HUDEP-2 (cell line): ENCODE results near the gene PGPEP1.
"Not testable (repeated sequence)": the region's sequence is repeated elsewhere in the genome, so short reads cannot be mapped to it uniquely, and the experiment has no call there.

Experiments used
- DNase-seq, 76 experiments: peaks; one replicate each; lab custom pipeline; 2025; ENCODE audit not compliant: unreplicated experiment in 76 of 76; lab: John Stamatoyannopoulos, UW

PGPEP1 gene

DNA sequence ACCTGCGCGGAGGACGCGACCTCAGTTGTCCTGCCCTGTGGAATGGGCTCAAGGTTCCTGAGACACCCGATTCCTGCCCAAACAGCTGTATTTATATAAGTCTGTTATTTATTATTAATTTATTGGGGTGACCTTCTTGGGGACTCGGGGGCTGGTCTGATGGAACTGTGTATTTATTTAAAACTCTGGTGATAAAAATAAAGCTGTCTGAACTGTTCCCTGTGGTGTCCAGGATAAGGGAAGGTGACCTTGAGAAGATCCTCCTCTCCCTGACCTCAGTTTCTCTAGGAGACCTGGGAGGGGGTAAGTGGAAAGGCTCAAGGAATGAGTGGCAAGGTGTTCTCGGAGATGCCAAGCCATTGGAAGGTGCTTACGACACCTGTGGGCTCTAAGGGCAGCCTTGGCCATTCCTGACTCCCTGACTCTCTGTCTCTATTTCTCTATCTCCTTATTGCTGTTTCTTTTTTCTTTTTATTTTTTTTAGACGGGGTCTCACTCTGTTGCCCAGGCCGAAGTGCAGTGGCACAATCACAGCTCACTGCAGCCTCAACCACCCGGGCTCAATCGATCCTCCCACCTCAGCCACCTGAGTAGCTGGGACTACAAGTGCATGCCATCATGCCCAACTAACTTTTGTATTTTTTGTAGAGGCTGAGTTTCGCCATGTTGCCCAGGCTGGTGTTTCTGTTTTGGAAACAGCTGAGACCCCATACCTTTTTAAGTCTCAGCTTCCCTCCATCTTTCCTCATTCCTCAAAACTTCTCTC lies 48.7 kb downstream of the PGPEP1 start:
- peak in 4 of 76 experiments; percentile 53 to 77 (median 63) for DNase-seq

GRCh38 chr19:18389726-18390064 lies 49.3 kb downstream of the PGPEP1 start:
- peak in 4 of 76 experiments; percentile 50 to 85 (median 69) for DNase-seq

- peak in 16 of 76 experiments; percentile 14 to 92 (median 62) for DNase-seq
Observed at GRCh38 chr19:18390065-18390907, 49.9 kb downstream of the PGPEP1 start.

DNA sequence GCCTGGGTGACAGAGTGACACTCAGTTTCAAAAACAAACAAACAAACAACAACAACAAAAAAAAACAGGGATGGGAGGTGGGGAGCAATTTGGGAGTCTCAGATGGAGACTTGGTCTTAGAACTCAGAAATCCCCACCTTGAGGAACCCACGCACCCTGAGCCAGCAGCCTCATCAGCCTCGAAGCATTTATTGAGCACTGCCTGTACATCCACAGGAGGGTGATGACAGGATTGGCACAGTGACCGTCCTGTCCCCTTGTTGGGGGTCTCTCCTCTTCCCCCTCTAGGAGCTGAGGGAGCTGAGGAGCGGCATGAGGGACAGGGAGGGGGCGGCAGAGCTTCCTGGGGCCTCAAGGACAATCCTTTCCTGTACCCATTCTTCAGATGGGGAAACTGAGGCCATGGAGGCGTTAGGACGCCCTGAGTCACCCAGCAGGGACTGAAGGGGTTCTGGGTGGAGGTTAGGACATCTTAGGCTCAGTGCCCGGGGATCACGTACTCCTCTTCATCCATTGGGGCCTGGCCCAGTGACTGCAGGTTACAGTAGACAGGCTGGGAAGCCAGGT lies 51.2 kb downstream of the PGPEP1 start:
- DNase-seq: no peak

DNA sequence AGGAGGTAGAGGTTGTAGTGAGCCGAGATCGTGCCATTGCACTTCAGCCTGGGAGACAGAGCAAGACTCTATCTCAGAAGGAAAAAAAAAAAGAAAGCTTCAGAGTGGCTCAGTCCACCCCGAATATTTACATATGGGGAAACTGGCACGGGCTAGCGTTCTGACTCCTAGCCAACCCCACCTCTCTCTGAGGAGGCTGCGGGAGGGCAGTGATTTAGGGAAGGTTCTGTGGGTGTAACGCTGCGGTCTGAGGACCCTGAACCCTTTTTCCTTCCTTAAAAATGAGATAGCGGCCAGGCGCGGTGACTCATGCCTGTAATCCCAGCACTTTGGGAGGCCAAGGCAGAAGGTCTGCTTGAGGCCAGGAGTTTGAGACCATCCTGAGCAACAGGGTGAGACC lies 52.0 kb downstream of the PGPEP1 start:
- peak in 37 of 76 experiments; percentile 12 to 63 (median 41) for DNase-seq

GRCh38 chr19:18392926-18393325 lies 52.5 kb downstream of the PGPEP1 start:
- no peak for DNase-seq

DNA sequence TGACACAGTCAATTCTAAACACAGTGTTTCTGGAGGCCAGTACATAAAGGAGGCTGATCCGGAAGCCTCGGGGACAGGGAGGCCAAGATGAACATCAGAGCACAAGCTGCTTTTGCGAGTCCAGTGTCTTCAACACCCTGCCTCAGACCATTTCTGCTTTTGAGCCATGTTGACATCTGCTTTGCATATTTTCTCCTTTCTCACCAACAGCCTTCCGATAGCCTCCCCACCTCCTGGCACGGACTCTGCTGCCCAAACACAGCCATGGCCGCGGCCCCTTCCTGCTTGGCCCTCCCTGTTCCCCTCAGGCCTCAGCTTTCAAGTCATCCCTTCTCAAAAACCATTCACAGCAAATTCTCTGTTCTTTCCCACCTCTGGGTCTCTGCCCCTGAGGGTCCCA lies 53.4 kb downstream of the PGPEP1 start:
- DNase-seq: no peak

GRCh38 chr19:18396471-18397241 lies 56.3 kb downstream of the PGPEP1 start:
- no peak for DNase-seq

DNA sequence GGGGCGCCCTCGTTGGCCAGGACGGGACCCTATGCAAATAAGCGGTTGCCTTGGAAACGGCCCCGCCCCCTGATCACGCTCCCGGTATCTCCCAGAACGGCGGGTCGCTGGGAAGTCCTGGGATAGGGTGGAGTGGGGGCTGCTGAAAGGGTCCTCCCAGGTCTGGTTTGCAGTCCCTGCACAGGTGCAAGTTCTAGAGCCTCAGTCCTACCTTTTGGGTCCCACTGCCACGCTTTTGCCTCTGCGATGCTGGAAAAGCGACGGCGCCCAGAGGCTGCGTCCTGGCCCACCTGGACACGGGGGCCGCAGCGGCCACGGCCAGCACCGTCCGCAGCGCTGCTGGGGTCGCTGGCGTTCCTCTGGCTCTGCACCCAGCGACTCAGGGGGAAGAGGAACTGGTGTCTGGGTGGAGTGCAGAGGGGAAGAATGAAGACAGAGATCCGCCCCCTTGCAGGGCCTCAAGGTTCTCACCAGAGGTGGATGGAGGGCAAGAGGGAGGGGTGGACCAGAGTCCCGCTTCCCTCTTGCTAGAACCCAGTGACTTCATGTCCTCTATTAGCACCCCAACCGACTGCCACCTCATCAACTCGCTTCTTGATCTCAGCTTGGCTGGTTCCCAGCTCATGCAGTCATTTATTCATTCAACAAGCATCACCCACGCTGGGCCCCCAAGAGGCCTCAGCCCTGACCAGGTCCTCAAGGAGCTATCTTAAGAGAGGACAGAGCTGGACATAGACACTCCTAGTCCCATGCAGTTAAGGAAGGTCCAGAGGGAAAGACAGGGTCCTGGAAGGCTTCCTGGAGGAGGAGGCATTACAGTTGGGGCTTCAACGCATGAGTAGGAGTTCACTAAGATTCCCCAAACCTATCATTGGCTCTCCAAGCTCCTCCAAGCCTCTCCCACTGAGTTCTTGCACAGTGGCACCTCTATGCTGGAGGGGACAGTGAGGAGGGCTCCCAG lies 57.1 kb downstream of the PGPEP1 start, which contains the start of gene LRRC25:
Gene LRRC25, minus strand, starts transcription at position 381 of the 961 bp plus-strand sequence. CDS start 659 bp downstream, outside the sequence.
- peak in 21 of 76 experiments; percentile 15 to 46 (median 32) for DNase-seq

DNA sequence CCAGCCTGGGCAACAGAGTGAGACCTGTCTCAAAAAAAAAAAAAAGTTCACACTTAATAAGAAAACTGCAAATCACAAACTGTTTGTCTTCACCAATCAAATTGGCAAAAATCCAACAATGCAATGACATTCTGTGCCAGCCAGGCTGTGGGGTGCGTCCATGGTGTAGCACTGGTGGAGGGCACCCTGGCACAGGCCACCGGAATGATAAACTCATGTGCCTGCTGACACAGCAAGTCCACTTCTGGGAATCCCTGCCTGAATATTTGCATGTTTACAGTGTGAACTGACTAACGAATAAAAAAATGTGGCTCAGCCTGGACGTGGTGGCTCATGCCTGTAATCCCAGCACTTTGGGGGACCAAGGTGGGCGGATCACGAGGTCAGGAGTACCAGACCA lies 58.6 kb downstream of the PGPEP1 start:
- peak in 60 of 76 experiments; percentile 20 to 83 (median 66) for DNase-seq

DNA sequence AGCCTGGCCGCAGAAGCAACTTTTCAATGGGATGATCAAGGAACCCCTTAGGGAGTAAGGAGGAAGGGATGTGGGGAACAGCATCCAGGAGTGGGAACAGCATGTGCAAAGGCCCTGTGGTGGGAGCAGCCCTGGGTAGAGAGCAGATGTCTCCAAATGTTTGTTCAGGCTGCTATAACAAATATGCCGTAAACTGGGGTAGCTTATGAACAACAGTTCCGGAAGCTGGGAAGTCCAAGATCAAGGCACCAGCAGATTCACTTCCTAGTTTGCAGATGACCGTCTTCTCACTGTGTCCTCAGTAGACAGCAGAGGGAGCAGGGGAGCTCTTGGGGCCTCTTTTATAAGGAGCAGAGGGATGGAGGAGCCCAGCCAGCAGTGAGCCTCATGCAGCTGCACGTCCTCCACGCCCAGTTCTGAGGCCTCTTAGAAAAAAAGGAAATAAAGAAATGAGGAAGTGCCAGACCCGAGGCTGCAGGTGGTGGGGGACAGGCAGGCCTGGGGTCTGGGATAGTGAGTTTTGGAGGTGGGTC lies 61.2 kb downstream of the PGPEP1 start:
- DNase-seq: peak in 71 of 76 experiments; percentile 28 to 89 (median 76)

- DNase-seq: not testable (repeated sequence)
Observed at GRCh38 chr19:18402455-18403248, 62.3 kb downstream of the PGPEP1 start.

GRCh38 chr19:18405754-18406153 lies 65.4 kb downstream of the PGPEP1 start:
- not testable (repeated sequence) for DNase-seq

DNA sequence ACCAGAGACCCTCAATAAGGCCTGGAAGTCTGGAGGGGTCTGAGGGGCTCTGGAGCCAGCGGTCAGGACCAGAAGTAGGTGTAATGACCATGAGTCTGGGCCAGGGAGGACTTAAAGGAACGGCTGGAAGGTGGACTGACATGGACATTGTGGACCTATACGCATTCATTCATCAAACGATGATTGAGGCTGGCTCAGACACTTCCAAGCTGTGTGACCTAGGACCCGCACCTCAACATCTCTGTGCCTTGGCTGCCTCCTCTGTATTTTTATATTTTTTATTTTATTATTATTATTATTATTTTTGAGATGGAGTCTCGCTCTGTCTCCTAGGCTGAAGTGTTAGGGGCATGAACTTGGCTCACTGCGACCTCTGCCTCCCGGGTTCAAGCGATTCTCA lies 66.4 kb downstream of the PGPEP1 start:
- no peak for DNase-seq

GRCh38 chr19:18408053-18408476 lies 67.7 kb downstream of the PGPEP1 start:
- DNase-seq: peak in 43 of 76 experiments; percentile 19 to 72 (median 47)

GRCh38 chr19:18412610-18413239 lies 72.3 kb downstream of the PGPEP1 start:
- DNase-seq: no peak

DNA sequence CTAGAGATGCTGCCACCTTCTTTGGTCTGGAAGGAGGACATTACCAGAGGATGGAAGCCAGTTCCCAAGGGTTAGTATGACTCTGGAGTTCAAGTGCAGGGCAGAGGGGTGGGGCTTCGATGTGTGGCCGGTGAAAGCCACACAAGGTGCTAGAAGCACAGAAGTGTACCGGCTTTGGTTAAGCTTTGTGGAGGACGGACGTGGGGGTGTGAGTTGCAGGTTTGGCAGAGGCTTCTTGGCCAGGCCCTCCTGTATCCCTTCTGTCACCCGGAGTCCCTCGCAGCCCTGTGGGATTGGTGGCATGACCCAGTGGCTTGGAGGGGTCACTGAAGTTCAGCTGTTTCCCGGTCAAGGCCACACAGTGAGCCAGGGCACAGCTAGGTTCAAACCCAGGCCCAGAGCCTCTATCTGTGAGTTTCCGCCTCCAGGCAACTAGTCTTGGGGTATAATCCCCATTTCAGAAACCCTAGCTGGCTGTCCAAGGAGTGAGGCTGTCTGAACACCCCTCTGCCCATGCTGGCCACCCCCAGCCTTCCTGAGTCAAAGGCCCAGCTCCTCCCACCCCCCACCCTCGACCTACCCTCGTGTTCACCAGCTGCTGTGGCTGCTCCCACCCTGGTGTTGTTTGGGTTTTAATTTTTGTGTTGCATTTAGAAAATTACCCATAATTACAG lies 74.2 kb downstream of the PGPEP1 start:
- DNase-seq: peak in 40 of 76 experiments; percentile 17 to 69 (median 48)
